Ascending aorta (tissue), 2 donors: ENCODE data around the gene FBXO24. TPM values are rescaled to one million over a fixed set of nuclear protein-coding genes. Genes with fewer than 3 reads are reported as not detected.

Experiments
- DNase-seq, 2 donors: peaks; one replicate each; pipeline ENCODE4 v3.0.0-alpha.2; 2019; ENCODE audit warnings: low spot score in 2 of 2
- H3K27ac ChIP-seq, 2 donors: fragments of 200-600 bp; sonication (generic); one replicate each; pipeline ENCODE4 v1.5.1; 2016 to 2017; ENCODE audit warnings: mild to moderate bottlenecking in 1 of 2
- H3K27me3 ChIP-seq: fragments of 200-600 bp; sonication (generic); one replicate; pipeline ENCODE4 v1.5.1; 2017
- H3K36me3 ChIP-seq, 2 donors: fragments of 200-600 bp; sonication (generic); one replicate each; pipeline ENCODE4 v1.5.1; 2016
- H3K4me1 ChIP-seq, 2 donors: fragments of 200-600 bp; sonication (generic); one replicate each; pipeline ENCODE4 v1.5.1; 2016 to 2017; ENCODE audit warnings: mild to moderate bottlenecking in 1 of 2
- H3K4me3 ChIP-seq, 2 donors: fragments of 200-600 bp; sonication (generic); one replicate each; pipeline ENCODE4 v1.5.1; 2016 to 2017; ENCODE audit warnings: mild to moderate bottlenecking in 1 of 2
- H3K9me3 ChIP-seq, 2 donors: fragments of 200-600 bp; sonication (generic); one replicate each; pipeline ENCODE4 v1.5.1; 2016
- intact Hi-C: fragments of 100-400 bp; cut with DNase I; formaldehyde crosslinking; loops from one replicate; pipeline ENCODE4 v1.15.1; 2023
- total RNA-seq: library from RNA; depleted of rRNA; stranded (reverse); fragments of >200 nt; gene quantifications from one replicate; pipeline ENCODE4 v1.1.0, GENCODE V29; 2016
- TF ChIP-seq, protein P1 (sequence below), 3 experiments: fragments of 200-600 bp in 2 of 3; fragments of 450-650 bp in 1 of 3; sonication (generic) in 2 of 3; IDR thresholded peaks; one replicate each; pipeline ENCODE4 v1.5.1; 2016 to 2019; ENCODE audit warnings: antibody characterized with exemption in 3 of 3, mild to moderate bottlenecking in 1 of 3, moderate library complexity in 1 of 3

The FBXO24 gene
- total RNA-seq, 1 donor from 2014 or later = not detected

DNA sequence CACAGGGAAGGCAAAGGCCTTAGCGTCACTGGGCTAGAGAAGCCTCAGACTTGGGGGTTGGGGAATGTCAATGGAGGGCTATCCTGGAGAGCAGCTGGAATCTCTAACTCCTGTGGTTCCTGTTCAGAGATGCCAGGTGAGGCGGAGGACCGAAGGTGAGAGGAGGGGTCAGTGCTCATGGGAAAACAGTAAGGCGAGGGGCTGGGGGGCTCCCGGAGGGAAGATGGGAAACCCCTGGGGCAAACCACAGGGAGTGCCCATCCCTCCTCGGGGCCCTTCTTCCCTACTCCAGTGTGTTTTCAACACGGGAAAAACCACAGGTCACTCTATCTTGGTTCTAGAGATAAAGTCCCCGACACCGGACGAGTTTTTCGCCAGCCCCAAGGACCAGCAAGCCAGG lies 3.5 kb upstream of the FBXO24 start:
- intact Hi-C loops = no loop called here
- no peak overlapping the region for H3K4me3 ChIP-seq
- H3K4me1 ChIP-seq = peaks cover 0 to 22% of the 10 kb centered on the region in 2 donors
- no peaks in the 10 kb centered on the region for H3K9me3 ChIP-seq
- DNase-seq = no peak
- no peaks in the 10 kb centered on the region for H3K27me3 ChIP-seq
- TF ChIP-seq, protein P1, sequence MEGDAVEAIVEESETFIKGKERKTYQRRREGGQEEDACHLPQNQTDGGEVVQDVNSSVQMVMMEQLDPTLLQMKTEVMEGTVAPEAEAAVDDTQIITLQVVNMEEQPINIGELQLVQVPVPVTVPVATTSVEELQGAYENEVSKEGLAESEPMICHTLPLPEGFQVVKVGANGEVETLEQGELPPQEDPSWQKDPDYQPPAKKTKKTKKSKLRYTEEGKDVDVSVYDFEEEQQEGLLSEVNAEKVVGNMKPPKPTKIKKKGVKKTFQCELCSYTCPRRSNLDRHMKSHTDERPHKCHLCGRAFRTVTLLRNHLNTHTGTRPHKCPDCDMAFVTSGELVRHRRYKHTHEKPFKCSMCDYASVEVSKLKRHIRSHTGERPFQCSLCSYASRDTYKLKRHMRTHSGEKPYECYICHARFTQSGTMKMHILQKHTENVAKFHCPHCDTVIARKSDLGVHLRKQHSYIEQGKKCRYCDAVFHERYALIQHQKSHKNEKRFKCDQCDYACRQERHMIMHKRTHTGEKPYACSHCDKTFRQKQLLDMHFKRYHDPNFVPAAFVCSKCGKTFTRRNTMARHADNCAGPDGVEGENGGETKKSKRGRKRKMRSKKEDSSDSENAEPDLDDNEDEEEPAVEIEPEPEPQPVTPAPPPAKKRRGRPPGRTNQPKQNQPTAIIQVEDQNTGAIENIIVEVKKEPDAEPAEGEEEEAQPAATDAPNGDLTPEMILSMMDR (IDR thresholded peaks at IDR 0.05) = no peak
- H3K36me3 ChIP-seq = peaks cover 31 to 50% of the 10 kb centered on the region in 2 donors
- H3K27ac ChIP-seq = no peak overlapping the region

GRCh38 chr7:100583132-100584053 lies 2.7 kb upstream of the FBXO24 start:
- H3K9me3 ChIP-seq = no peaks in the 10 kb centered on the region

GRCh38 chr7:100584054-100584682 lies 2.0 kb upstream of the FBXO24 start:
- TF ChIP-seq, protein P1 (IDR thresholded peaks at IDR 0.05) = no peak
- H3K4me1 ChIP-seq = peaks cover 0 to 22% of the 10 kb centered on the region in 2 donors
- intact Hi-C loops = no loop called here
- no peaks in the 10 kb centered on the region for H3K9me3 ChIP-seq
- no peaks in the 10 kb centered on the region for H3K27me3 ChIP-seq
- peak overlapping the region; percentile 8 to 84 for H3K27ac ChIP-seq
- peak overlapping the region; percentile 82 for H3K4me3 ChIP-seq
- DNase-seq = no peak
- H3K36me3 ChIP-seq = peaks cover 16 to 34% of the 10 kb centered on the region in 2 donors

More at GRCh38 chr7:100583132-100584053, 2.7 kb upstream of the FBXO24 start:
- H3K4me1 ChIP-seq = peaks cover 0 to 22% of the 10 kb centered on the region in 2 donors
- H3K27ac ChIP-seq = peak overlapping the region; percentile 8 to 84
- H3K36me3 ChIP-seq = peaks cover 24 to 42% of the 10 kb centered on the region in 2 donors
- peak in 1 of 2 donors; percentile 28 for DNase-seq
- no peaks in the 10 kb centered on the region for H3K27me3 ChIP-seq
- intact Hi-C loops = no loop called here
- TF ChIP-seq, protein P1 (IDR thresholded peaks at IDR 0.05) = no peak
- peak overlapping the region in 1 of 2 donors; percentile 82 for H3K4me3 ChIP-seq

GRCh38 chr7:100584683-100585510 lies 1.2 kb upstream of the FBXO24 start:
- TF ChIP-seq, protein P1 (IDR thresholded peaks at IDR 0.05) = no peak
- H3K4me3 ChIP-seq = peak overlapping the region; percentile 82
- H3K36me3 ChIP-seq = peaks cover 16 to 29% of the 10 kb centered on the region in 2 donors
- peaks cover 0 to 22% of the 10 kb centered on the region in 2 donors for H3K4me1 ChIP-seq
- H3K27me3 ChIP-seq = no peaks in the 10 kb centered on the region
- intact Hi-C loops = no loop called here
- H3K9me3 ChIP-seq = no peaks in the 10 kb centered on the region
- peak overlapping the region; percentile 84 to 87 for H3K27ac ChIP-seq
- DNase-seq = no peak
